ENCODE results near the gene TRAPPC1.

TRAPPC1 gene

DNA sequence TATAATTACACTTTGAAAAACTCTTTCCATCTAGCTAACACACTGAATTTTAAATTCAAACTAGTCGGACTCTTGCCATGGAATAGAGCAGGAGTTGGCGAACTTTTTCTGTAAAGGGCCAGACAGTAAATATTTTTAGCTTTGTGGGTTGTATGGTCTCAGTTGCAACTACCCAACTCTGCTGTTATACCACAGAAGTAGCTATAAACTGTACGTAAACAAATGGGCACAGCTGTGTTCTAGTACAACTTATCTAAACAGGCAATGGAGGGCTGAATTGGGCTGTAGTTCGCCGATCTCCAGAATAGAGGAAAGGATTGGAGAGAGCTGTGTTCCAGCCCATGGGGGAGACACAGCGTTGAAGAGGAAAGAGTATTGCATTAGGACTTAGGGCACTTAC, 9.0 kb upstream of the TRAPPC1 start:
- no peak overlapping the region for H3K4me3 ChIP-seq (ENCODE audit: control insufficient read depth, low read depth, low read length)
- TF ChIP-seq, protein P1, sequence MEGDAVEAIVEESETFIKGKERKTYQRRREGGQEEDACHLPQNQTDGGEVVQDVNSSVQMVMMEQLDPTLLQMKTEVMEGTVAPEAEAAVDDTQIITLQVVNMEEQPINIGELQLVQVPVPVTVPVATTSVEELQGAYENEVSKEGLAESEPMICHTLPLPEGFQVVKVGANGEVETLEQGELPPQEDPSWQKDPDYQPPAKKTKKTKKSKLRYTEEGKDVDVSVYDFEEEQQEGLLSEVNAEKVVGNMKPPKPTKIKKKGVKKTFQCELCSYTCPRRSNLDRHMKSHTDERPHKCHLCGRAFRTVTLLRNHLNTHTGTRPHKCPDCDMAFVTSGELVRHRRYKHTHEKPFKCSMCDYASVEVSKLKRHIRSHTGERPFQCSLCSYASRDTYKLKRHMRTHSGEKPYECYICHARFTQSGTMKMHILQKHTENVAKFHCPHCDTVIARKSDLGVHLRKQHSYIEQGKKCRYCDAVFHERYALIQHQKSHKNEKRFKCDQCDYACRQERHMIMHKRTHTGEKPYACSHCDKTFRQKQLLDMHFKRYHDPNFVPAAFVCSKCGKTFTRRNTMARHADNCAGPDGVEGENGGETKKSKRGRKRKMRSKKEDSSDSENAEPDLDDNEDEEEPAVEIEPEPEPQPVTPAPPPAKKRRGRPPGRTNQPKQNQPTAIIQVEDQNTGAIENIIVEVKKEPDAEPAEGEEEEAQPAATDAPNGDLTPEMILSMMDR (IDR thresholded peaks at IDR 0.05; ENCODE audit: control insufficient read depth, insufficient read depth, low read depth, low read length, missing control alignments): no peak
- no peak for DNase-seq (ENCODE audit: low read depth)

GRCh38 chr17:7940034-7940433, 8.3 kb upstream of the TRAPPC1 start:
- no peak for DNase-seq (ENCODE audit: low read depth)
- TF ChIP-seq, protein P1 (IDR thresholded peaks at IDR 0.05; ENCODE audit: control insufficient read depth, insufficient read depth, low read depth, low read length, missing control alignments): no peak
- H3K4me3 ChIP-seq (ENCODE audit: control insufficient read depth, low read depth, low read length): no peak overlapping the region

GRCh38 chr17:7935859-7936258, 4.1 kb upstream of the TRAPPC1 start:
- no peak for DNase-seq (ENCODE audit: low read depth)
- no peak overlapping the region for H3K4me3 ChIP-seq (ENCODE audit: control insufficient read depth, low read depth, low read length)
- TF ChIP-seq, protein P1 (IDR thresholded peaks at IDR 0.05; ENCODE audit: control insufficient read depth, insufficient read depth, low read depth, low read length, missing control alignments): no peak

- TF ChIP-seq, protein P1 (IDR thresholded peaks at IDR 0.05; ENCODE audit: control insufficient read depth, insufficient read depth, low read depth, low read length, missing control alignments): peak; percentile 40
- H3K4me3 ChIP-seq (ENCODE audit: control insufficient read depth, low read depth, low read length): peak overlapping the region; percentile 98
- no peak for DNase-seq (ENCODE audit: low read depth)
These were observed 1.2 kb upstream of the TRAPPC1 start for GRCh38 chr17:7932949-7933348.

DNA sequence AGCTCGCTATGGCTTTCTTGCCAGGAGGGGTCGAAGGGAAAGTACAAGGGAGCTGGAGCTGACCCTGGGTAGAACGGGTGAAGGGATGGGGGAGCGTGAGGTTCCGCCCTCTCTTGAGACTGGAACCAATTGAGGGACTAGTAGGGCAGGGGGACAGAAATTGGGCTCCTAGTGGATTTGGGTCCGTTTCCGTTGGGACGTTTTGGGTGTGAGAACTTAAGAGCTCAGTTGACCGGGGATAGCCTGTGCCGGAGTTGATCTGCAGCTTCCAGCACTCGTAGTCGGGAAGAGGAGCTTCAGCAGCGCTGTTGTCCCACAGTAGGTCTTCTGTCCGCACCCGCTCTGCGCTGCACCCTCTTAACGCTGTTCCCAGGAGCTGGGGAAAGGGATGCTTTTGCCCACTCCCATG, 741 bp upstream of the TRAPPC1 start:
- DNase-seq (ENCODE audit: low read depth): no peak
- TF ChIP-seq, protein P1 (IDR thresholded peaks at IDR 0.05; ENCODE audit: control insufficient read depth, insufficient read depth, low read depth, low read length, missing control alignments): no peak
- H3K4me3 ChIP-seq (ENCODE audit: control insufficient read depth, low read depth, low read length): peak overlapping the region; percentile 98

- DNase-seq (ENCODE audit: low read depth): no peak
- peak overlapping the region; percentile 98 for H3K4me3 ChIP-seq (ENCODE audit: control insufficient read depth, low read depth, low read length)
- TF ChIP-seq, protein P1 (IDR thresholded peaks at IDR 0.05; ENCODE audit: control insufficient read depth, insufficient read depth, low read depth, low read length, missing control alignments): no peak
These were observed 710 bp downstream of the TRAPPC1 start for GRCh38 chr17:7930841-7931631.
